Endothelial cell of umbilical vein (primary cell): ENCODE measurements around the gene IYD. TPM values are rescaled to one million over a fixed set of nuclear protein-coding genes. Genes with fewer than 3 reads are reported as not detected.
A peak's percentile ranks its signal among the peaks of the same experiment; 100 is the strongest.

Experiments
- BruUV-seq: library from RNA; stranded (reverse); fragments of 400-500 nt; replicated peaks from 2 replicates; lab custom pipeline; 2021; lab: Mats Ljungman, UMichigan
- CTCF ChIA-PET: fragments of 300-600, 350-600 bp; sonication (Branson Sonifier 250); formaldehyde crosslinking; loops from one replicate; lab custom pipeline; 2021; ENCODE audit warnings: antibody characterized with exemption, inconsistent platforms; lab: Charles Lee
- POLR2A ChIA-PET: fragments of 300-600, 350-600 bp; sonication (Branson Sonifier 250); formaldehyde crosslinking; loops from one replicate; lab custom pipeline; 2021; ENCODE audit warnings: antibody characterized with exemption, inconsistent platforms; lab: Charles Lee
- DNase-seq: peaks from one replicate; pipeline ENCODE4 v3.0.0-alpha.2; 2011; ENCODE audit warnings: low read depth, low spot score
- FAIRE-seq: peaks from 2 replicates; lab custom pipeline; 2011; peaks lifted over from hg19 to GRCh38; lab: Jason Lieb, UNC
- H2AFZ ChIP-seq: 2 replicates; pipeline ENCODE4 v1.6.0; 2012; ENCODE audit warnings: low read depth, low read length, control low read depth, inconsistent platforms
- H3K27ac ChIP-seq: 2 replicates; pipeline ENCODE4 v1.5.1; 2011; ENCODE audit warnings: low read depth, mild to moderate bottlenecking, control low read depth, low read length, moderate library complexity; ENCODE audit not compliant: insufficient read depth
- H3K27me3 ChIP-seq, 2 experiments: 2 replicates each; pipeline versions ENCODE4 v1.6.0 to v1.6.1; 2011; ENCODE audit warnings: low read length in 2 of 2, mixed read lengths in 1 of 2; ENCODE audit not compliant: control insufficient read depth in 2 of 2, insufficient read depth in 2 of 2
- H3K36me3 ChIP-seq, 2 experiments: 2 replicates in 1 of 2; 3 replicates in 1 of 2; pipeline ENCODE4 v1.5.1; 2011; ENCODE audit warnings: low read length in 2 of 2, mild to moderate bottlenecking in 1 of 2, moderate library complexity in 1 of 2; ENCODE audit not compliant: control insufficient read depth in 2 of 2, insufficient read depth in 2 of 2; ENCODE audit errors: extremely low read depth in 1 of 2
- H3K4me1 ChIP-seq: 3 replicates; pipeline ENCODE4 v1.5.1; 2011; ENCODE audit warnings: mild to moderate bottlenecking, low read length; ENCODE audit not compliant: control insufficient read depth, insufficient read depth; ENCODE audit errors: extremely low read depth
- H3K4me2 ChIP-seq: 2 replicates; pipeline ENCODE4 v1.6.1; 2011; ENCODE audit warnings: low read length, control low read depth, mixed read lengths; ENCODE audit not compliant: insufficient read depth
- H3K4me3 ChIP-seq, 3 experiments: fragments of 200-600 bp in 1 of 3; sonication (generic), shearing (Covaris generic) in 1 of 3; replicated peaks in 1 of 3; 2 replicates each; pipeline ENCODE4 v1.5.1; 2011 to 2016; ENCODE audit warnings: control low read depth in 3 of 3, low read length in 3 of 3, mild to moderate bottlenecking in 2 of 3, inconsistent platforms in 1 of 3, low read depth in 1 of 3, moderate library complexity in 1 of 3; ENCODE audit not compliant: insufficient read depth in 1 of 3
- H3K79me2 ChIP-seq: 2 replicates; pipeline ENCODE4 v1.6.0; 2012; ENCODE audit warnings: low read length, inconsistent platforms; ENCODE audit not compliant: control insufficient read depth, insufficient read depth
- H3K9ac ChIP-seq: replicated peaks from 2 replicates; pipeline ENCODE3; 2011; ENCODE audit warnings: low read length, control low read depth; ENCODE audit not compliant: insufficient read depth; ENCODE audit errors: extremely low read depth
- H3K9me1 ChIP-seq: replicated peaks from 3 replicates; pipeline ENCODE4 v1.6.0; 2011; ENCODE audit warnings: mild to moderate bottlenecking, low read length; ENCODE audit not compliant: control insufficient read depth, insufficient read depth; ENCODE audit errors: extremely low read depth
- H3K9me3 ChIP-seq: replicated peaks from 2 replicates; pipeline ENCODE4 v1.5.1; 2012; ENCODE audit warnings: low read length, inconsistent platforms; ENCODE audit not compliant: control insufficient read depth, insufficient read depth
- H4K20me1 ChIP-seq: replicated peaks from 2 replicates; pipeline ENCODE3; 2011; ENCODE audit warnings: mild to moderate bottlenecking, low read length; ENCODE audit not compliant: control insufficient read depth, insufficient read depth; ENCODE audit errors: extremely low read depth
- CTCF ChIP-seq, 2 donors: IDR thresholded peaks; 1 replicate in 1 of 2; 2 replicates in 1 of 2; pipeline ENCODE4 v1.5.1; 2011; ENCODE audit warnings: low read length in 2 of 2, mild to moderate bottlenecking in 2 of 2, moderate library complexity in 2 of 2, control low read depth in 1 of 2, inconsistent platforms in 1 of 2, low read depth in 1 of 2; ENCODE audit not compliant: insufficient read depth in 1 of 2; ENCODE audit errors: extremely low read depth in 1 of 2
- EZH2 ChIP-seq: IDR thresholded peaks from 2 replicates; pipeline ENCODE4 v1.6.1; 2012; ENCODE audit warnings: borderline replicate concordance, low read depth, mild to moderate bottlenecking, moderate library complexity, low read length, inconsistent platforms; ENCODE audit not compliant: severe bottlenecking
- FOS ChIP-seq: IDR thresholded peaks from 2 replicates; pipeline ENCODE4 v1.6.1; 2011; ENCODE audit warnings: mild to moderate bottlenecking, low read length, moderate library complexity, borderline replicate concordance; ENCODE audit not compliant: insufficient read depth
- GATA2 ChIP-seq: IDR thresholded peaks from 2 replicates; pipeline ENCODE4 v1.7.0; 2011; ENCODE audit warnings: low read depth, mild to moderate bottlenecking, moderate library complexity, mixed read lengths, low read length; ENCODE audit not compliant: insufficient read length, insufficient read depth
- JUN ChIP-seq: IDR thresholded peaks from 2 replicates; pipeline ENCODE4 v1.6.1; 2011; ENCODE audit warnings: borderline replicate concordance, low read depth; ENCODE audit not compliant: insufficient read length, insufficient read depth
- MAX ChIP-seq: IDR thresholded peaks from 2 replicates; pipeline ENCODE4 v1.6.1; 2011; ENCODE audit not compliant: insufficient read depth, insufficient read length
- MYC ChIP-seq: IDR thresholded peaks from one replicate; pipeline ENCODE4 v1.6.1; 2011; ENCODE audit warnings: mild to moderate bottlenecking, low read depth, low read length
- POLR2A ChIP-seq: IDR thresholded peaks from 2 replicates; pipeline ENCODE4 v1.6.1; 2012; ENCODE audit warnings: low read depth, mild to moderate bottlenecking, control low read depth, low read length
- POLR2AphosphoS5 ChIP-seq: IDR thresholded peaks from 2 replicates; pipeline ENCODE4 v1.6.1; 2012; ENCODE audit warnings: low read depth, mild to moderate bottlenecking, control low read depth, low read length, moderate library complexity; ENCODE audit not compliant: insufficient read depth
- dilution Hi-C: fragments of 300-500 bp; cut with MboI; formaldehyde crosslinking; loops from one replicate; pipeline ENCODE4 v1.15.0; 2019; ENCODE audit warnings: low sequenced_read_pairs; ENCODE audit not compliant: extremely low pct_ligation_motif_present
- intact Hi-C: fragments of 100-400 bp; cut with micrococcal nuclease; formaldehyde crosslinking; loops from one replicate; pipeline ENCODE4 v1.10.0; 2022
- polyA plus RNA-seq, 4 experiments: library from polyadenylated mRNA; depleted of rRNA in 3 of 4; stranded (reverse) in 3 of 4; unstranded in 1 of 4; fragments of >200 nt; gene quantifications; 2 replicates each; pipeline versions ENCODE4 v1.2.1 to v1.2.3, GENCODE V29; 2011 to 2012; ENCODE audit warnings: missing spikeins in 1 of 4
- total RNA-seq: library from RNA; stranded (reverse); gene quantifications from 2 replicates; pipeline ENCODE4 v1.2.3, GENCODE V29; 2021

IYD gene
- total and polyA plus RNA-seq, 2 donors (not counting 3 experiments of a cell fraction or from before 2014, with no cell fraction given): not detected

- H3K4me3 ChIP-seq: no peak overlapping the region
- H4K20me1 ChIP-seq: no peaks in the 10 kb centered on the region
- H3K9me1 ChIP-seq: no peaks in the 10 kb centered on the region
- H3K4me1 ChIP-seq: peaks cover 2% of the 10 kb centered on the region
- no peak overlapping the region for H3K27ac ChIP-seq
- TF ChIP-seq GATA2: no peak
- no peak for TF ChIP-seq POLR2A
- no peak for TF ChIP-seq CTCF (IDR thresholded peaks at IDR 0.05; ENCODE audit: extremely low read depth in 1 of 2, insufficient read depth in 1 of 2, low read depth in 1 of 2, low read length in 2 of 2)
- BruUV-seq: no TSS peak
- dilution Hi-C loops: no loop called here
- ChIA-PET CTCF (interaction anchor here (1.3 to 1.8 kb wide), 3 partner anchors 9 to 406 kb away, joined by 4 to 11 read pairs (median 5); no protein-coding TSS in a partner anchor), POLR2A (no interaction called here)
- H3K27me3 ChIP-seq: peaks cover 26 to 27% of the 10 kb centered on the region in 2 experiments
- intact Hi-C loops: no loop called here
- no peaks in the 10 kb centered on the region for H3K9me3 ChIP-seq
- H3K36me3 ChIP-seq: no peaks in the 10 kb centered on the region
- no peak overlapping the region for H2AFZ ChIP-seq
- DNase-seq (no peak), FAIRE-seq (no peak)
- no peak overlapping the region for H3K9ac ChIP-seq
- no peak overlapping the region for H3K4me2 ChIP-seq
- H3K79me2 ChIP-seq: no peaks in the 10 kb centered on the region
Observed at GRCh38 chr6:150408842-150409241, 40.0 kb downstream of the IYD start.

GRCh38 chr6:150409576-150410066 is 40.8 kb downstream of the IYD start:
- Histone ChIP-seq H3K4me2 (no peak overlapping the region), H3K4me1 (no peaks in the 10 kb centered on the region), H2AFZ (no peak overlapping the region), H3K27me3 (peaks cover 26 to 27% of the 10 kb centered on the region in 2 experiments), H3K36me3 (no peaks in the 10 kb centered on the region), H3K9ac (no peak overlapping the region), H3K9me1 (no peaks in the 10 kb centered on the region), H3K9me3 (no peaks in the 10 kb centered on the region), H3K27ac (no peak overlapping the region), H4K20me1 (no peaks in the 10 kb centered on the region), H3K4me3 (no peak overlapping the region), H3K79me2 (no peaks in the 10 kb centered on the region)
- ChIA-PET CTCF (interaction anchor here (1.1 to 2.2 kb wide), 5 partner anchors 9 to 332 kb away, joined by 3 to 17 read pairs (median 4); no protein-coding TSS in a partner anchor), POLR2A (no interaction called here)
- dilution Hi-C loops (no loop called here), intact Hi-C loops (loop anchor here (10.0 kb wide), 1 partner anchor 925 kb away; no protein-coding TSS in a partner anchor)
- BruUV-seq: no TSS peak
- peak; percentile 20 for DNase-seq
- no peak for FAIRE-seq
- TF ChIP-seq POLR2A (no peak), JUN (no peak), GATA2 (no peak), POLR2AphosphoS5 (no peak), FOS (no peak), MYC (no peak), EZH2 (no peak), MAX (no peak), CTCF (IDR thresholded peaks at IDR 0.05; ENCODE audit: extremely low read depth in 1 of 2, insufficient read depth in 1 of 2, low read depth in 1 of 2, low read length in 2 of 2) (no peak)
